ENCODE data around the gene NTF4.
"Not testable (repeated sequence)": the region's sequence is repeated elsewhere in the genome, so short reads cannot be mapped to it uniquely, and the experiment has no call there.

- not testable (repeated sequence) for TF ChIP-seq EZH2phosphoT487, CTCF (IDR thresholded peaks at IDR 0.05)
Observed at GRCh38 chr19:49049011-49049410, 15.6 kb downstream of the NTF4 start, which contains the start of gene CGB8.

All from neural progenitor cell (in vitro differentiated cells).